ENCODE measurements around the gene FHOD1. TPM values are rescaled to one million over a fixed set of nuclear protein-coding genes. Genes with fewer than 3 reads are reported as not detected.

The FHOD1 gene
- total and polyA plus RNA-seq, 2 of the 13 experiments (the other 11 are each of a cell fraction or from before 2014, with no cell fraction given), result 20.0 to 20.8 TPM

DNA sequence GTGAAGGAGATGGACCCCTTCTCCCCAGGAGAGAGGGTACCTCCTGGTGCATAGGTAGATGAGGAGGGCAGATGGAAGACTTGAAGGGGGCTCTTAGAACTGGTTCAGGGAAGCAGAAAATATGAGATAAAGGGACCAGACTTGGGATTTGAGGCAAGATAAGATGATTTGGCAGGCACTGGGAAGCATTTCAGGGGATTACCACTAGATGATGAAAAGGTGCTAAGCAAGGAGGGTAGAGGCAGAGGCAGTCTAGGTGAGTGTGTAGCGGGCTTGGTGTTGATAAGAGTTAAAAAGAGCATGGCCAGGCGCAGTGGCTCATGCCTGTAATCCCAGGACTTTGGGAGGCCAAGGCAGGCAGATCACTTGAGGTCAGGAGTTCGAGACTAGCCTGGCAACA is 15.9 kb upstream of the FHOD1 start:
- FAIRE-seq (no peak), DNase-seq (ENCODE audit: low spot score) (no peak), ATAC-seq (no peak)
- Histone ChIP-seq H3K9me3 (ENCODE audit: low read length) (no peaks in the 10 kb centered on the region), H3K36me3 (replicated peaks in 1 of 2; ENCODE audit: control insufficient read depth in 1 of 2, insufficient read depth in 2 of 2, low read length in 2 of 2) (no peaks in the 10 kb centered on the region), H3K4me1 (ENCODE audit: insufficient read depth, low read length) (peaks cover 6% of the 10 kb centered on the region), H2AFZ (ENCODE audit: low read length) (no peak overlapping the region), H3K27me3 (ENCODE audit: control insufficient read depth in 1 of 2, insufficient read depth in 2 of 2, low read length in 2 of 2) (peaks cover 8 to 40% of the 10 kb centered on the region in 2 experiments; a peak in 4 of 5 replicates), H3K4me2 (ENCODE audit: low read depth, low read length) (no peak overlapping the region), H3K9ac (ENCODE audit: insufficient read depth, low read depth, low read length) (no peak overlapping the region), H3K79me2 (ENCODE audit: insufficient read depth, low read length) (no peaks in the 10 kb centered on the region), H3K27ac (ENCODE audit: extremely low read length, insufficient read depth, low read length) (no peak overlapping the region), H4K20me1 (ENCODE audit: insufficient read depth, low read length) (no peaks in the 10 kb centered on the region), H3K4me3 (replicated peaks in 1 of 3; ENCODE audit: insufficient read depth in 1 of 3, low read depth in 2 of 3, low read length in 3 of 3) (no peak overlapping the region)
- BruUV-seq (replicated peaks), result no TSS peak
- CTCF ChIA-PET (ENCODE audit: low intra/inter-chr PET ratio, low total read pairs), result interaction anchor here (1.8 kb wide), 1 partner anchor 22 kb away, joined by 4 read pairs; no protein-coding TSS in a partner anchor
- WGBS (ENCODE audit: low lambda C conversion rate), result 4% methylated on average over 3 of the region's 3 CpGs
- TF ChIP-seq ZNF558 (CRISPR knock-in tag; IDR thresholded peaks at IDR 0.05; ENCODE audit: borderline replicate concordance) (no peak), ZBTB8A (CRISPR knock-in tag; IDR thresholded peaks at IDR 0.05; ENCODE audit: borderline replicate concordance, low read depth) (no peak), REST (IDR thresholded peaks at IDR 0.05; ENCODE audit: borderline replicate concordance in 1 of 2, low read depth in 1 of 2, low read length in 2 of 2) (no peak), ZNF563 (CRISPR knock-in tag; IDR thresholded peaks at IDR 0.05) (no peak), ZNF556 (CRISPR knock-in tag; IDR thresholded peaks at IDR 0.05; ENCODE audit: borderline replicate concordance) (no peak), ZNF879 (CRISPR knock-in tag; IDR thresholded peaks at IDR 0.05) (no peak), ZNF124 (CRISPR knock-in tag; IDR thresholded peaks at IDR 0.05) (no peak), ZNF788 (CRISPR knock-in tag; IDR thresholded peaks at IDR 0.05; ENCODE audit: borderline replicate concordance) (no peak), PAX8 (CRISPR knock-in tag; IDR thresholded peaks at IDR 0.05; ENCODE audit: borderline replicate concordance) (no peak), SMAD3 (CRISPR knock-in tag; IDR thresholded peaks at IDR 0.05) (no peak), ZNF646 (CRISPR knock-in tag; IDR thresholded peaks at IDR 0.05) (no peak)
- in situ Hi-C loops (cut with HindIII; ENCODE audit: extremely low pct_ligation_motif_present, low pct_unique_long_range_greater_than_20kb) (no loop called here), intact Hi-C loops (cut with micrococcal nuclease; ENCODE audit: unreplicated experiment) (no loop called here)
- POLR2A ChIA-PET, result no interaction called here
